ENCODE results near the gene EIF2A.

Gene EIF2A

GRCh38 chr3:150555859-150556436 lies 9.4 kb downstream of the EIF2A start:
- DNase-seq (ENCODE audit: low spot score in 2 of 2) (no peak), ATAC-seq (ENCODE audit: low read depth) (no peak)
- peaks cover 20% of the 10 kb centered on the region for H3K36me3 Mint-ChIP-seq
- peak overlapping the region; percentile 45 for H3K27ac Mint-ChIP-seq
- peaks cover 8% of the 10 kb centered on the region for H3K4me1 Mint-ChIP-seq
- H3K27me3 Mint-ChIP-seq, result no peaks in the 10 kb centered on the region
- no peaks in the 10 kb centered on the region for H3K9me3 Mint-ChIP-seq
- no peak overlapping the region for H3K4me3 Mint-ChIP-seq

- no peaks in the 10 kb centered on the region for H3K27me3 Mint-ChIP-seq
- peaks cover 6% of the 10 kb centered on the region for H3K4me1 Mint-ChIP-seq
- H3K9me3 Mint-ChIP-seq, result no peaks in the 10 kb centered on the region
- H3K36me3 Mint-ChIP-seq, result peaks cover 18% of the 10 kb centered on the region
- no peak overlapping the region for H3K4me3 Mint-ChIP-seq
- no peak overlapping the region for H3K27ac Mint-ChIP-seq
- DNase-seq (ENCODE audit: low spot score in 2 of 2) (no peak), ATAC-seq (ENCODE audit: low read depth) (no peak)
Observed at GRCh38 chr3:150556792-150557191, 10.2 kb downstream of the EIF2A start.

DNA sequence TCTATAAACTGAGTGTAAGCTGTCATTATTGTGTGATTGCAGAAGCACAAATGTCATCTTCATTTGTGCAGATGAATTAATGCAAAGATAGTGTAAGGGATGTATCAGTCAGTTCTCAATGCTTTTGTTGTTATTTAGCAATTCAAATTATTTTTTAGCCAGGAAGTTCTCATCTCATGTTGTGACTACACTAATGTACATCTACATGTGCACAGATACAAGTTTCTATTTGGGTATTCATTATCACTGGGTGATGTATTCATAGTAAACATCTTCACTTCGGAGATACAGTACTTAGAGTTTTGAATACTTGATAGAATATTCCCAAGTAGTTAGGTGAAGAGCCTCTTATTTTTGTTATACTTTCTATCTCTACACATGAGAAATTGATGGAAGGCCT lies 11.1 kb downstream of the EIF2A start:
- no peak for ATAC-seq (ENCODE audit: low read depth)
- no peak for DNase-seq (ENCODE audit: low spot score in 2 of 2)
- Mint-ChIP-seq H3K9me3 (no peaks in the 10 kb centered on the region), H3K27ac (peak overlapping the region; percentile 31), H3K27me3 (no peaks in the 10 kb centered on the region), H3K36me3 (peaks cover 16% of the 10 kb centered on the region), H3K4me1 (peaks cover 6% of the 10 kb centered on the region), H3K4me3 (no peak overlapping the region)

- no peak for ATAC-seq (ENCODE audit: low read depth)
- Mint-ChIP-seq H3K36me3 (peaks cover 17% of the 10 kb centered on the region), H3K4me3 (no peak overlapping the region), H3K4me1 (peaks cover 2% of the 10 kb centered on the region), H3K9me3 (no peaks in the 10 kb centered on the region), H3K27me3 (no peaks in the 10 kb centered on the region), H3K27ac (no peak overlapping the region)
- DNase-seq (ENCODE audit: low spot score in 2 of 2), result no peak
Observed at GRCh38 chr3:150564243-150564642, 17.7 kb downstream of the EIF2A start.

DNA sequence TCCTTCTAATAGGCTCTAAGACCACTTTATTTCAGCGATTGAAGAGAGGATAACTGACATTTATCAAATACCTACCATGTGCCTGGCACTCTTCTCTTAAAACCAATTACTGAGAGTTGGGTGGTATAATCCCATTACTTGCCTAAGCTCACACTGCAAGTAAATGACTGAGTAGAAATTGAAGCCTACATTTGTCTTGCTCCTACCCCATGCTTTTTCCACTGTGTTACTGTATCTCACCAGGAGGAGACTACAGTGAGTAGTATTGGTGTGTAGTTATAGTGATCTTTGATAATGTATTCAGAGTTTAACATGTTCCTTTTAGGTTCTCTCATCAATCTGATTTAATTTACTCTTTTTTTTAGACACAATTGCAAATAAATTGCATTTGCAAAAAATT lies 20.7 kb downstream of the EIF2A start:
- Mint-ChIP-seq H3K9me3 (no peaks in the 10 kb centered on the region), H3K36me3 (peaks cover 14% of the 10 kb centered on the region), H3K4me1 (no peaks in the 10 kb centered on the region), H3K27me3 (no peaks in the 10 kb centered on the region), H3K4me3 (no peak overlapping the region), H3K27ac (no peak overlapping the region)
- DNase-seq (ENCODE audit: low spot score in 2 of 2) (no peak), ATAC-seq (ENCODE audit: low read depth) (no peak)

- ATAC-seq (ENCODE audit: low read depth), result no peak
- Mint-ChIP-seq H3K9me3 (no peaks in the 10 kb centered on the region), H3K27me3 (no peaks in the 10 kb centered on the region), H3K27ac (no peak overlapping the region), H3K4me3 (no peak overlapping the region), H3K4me1 (peaks cover 5% of the 10 kb centered on the region), H3K36me3 (peaks cover 12% of the 10 kb centered on the region)
- no peak for DNase-seq (ENCODE audit: low spot score in 2 of 2)
Observed at GRCh38 chr3:150577855-150578254, 31.3 kb downstream of the EIF2A start.

DNA sequence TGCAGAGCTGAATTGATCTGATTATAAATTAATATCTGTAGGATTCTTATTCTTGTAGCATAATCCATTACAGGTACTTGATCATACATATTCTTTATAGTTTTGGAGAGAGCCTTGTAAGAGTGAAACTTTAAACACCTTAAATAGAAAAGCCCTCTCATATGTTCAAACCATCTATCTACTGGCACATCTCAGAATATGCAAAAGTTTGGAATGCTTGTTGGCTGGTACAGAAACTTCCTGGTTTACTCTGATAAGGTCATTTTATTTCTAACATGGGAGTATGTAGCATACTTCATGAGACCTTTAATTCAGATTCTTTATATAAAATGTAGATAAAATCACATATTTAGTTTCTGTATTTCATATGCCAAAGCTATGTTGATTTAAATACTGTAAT lies 34.6 kb downstream of the EIF2A start:
- Mint-ChIP-seq H3K4me3 (no peak overlapping the region), H3K9me3 (no peaks in the 10 kb centered on the region), H3K27me3 (no peaks in the 10 kb centered on the region), H3K27ac (peak overlapping the region; percentile 19), H3K36me3 (peaks cover 12% of the 10 kb centered on the region), H3K4me1 (peaks cover 5% of the 10 kb centered on the region)
- no peak for ATAC-seq (ENCODE audit: low read depth)
- no peak for DNase-seq (ENCODE audit: low spot score in 2 of 2)

GRCh38 chr3:150582620-150583019 lies 36.0 kb downstream of the EIF2A start:
- Mint-ChIP-seq H3K9me3 (no peaks in the 10 kb centered on the region), H3K4me3 (no peak overlapping the region), H3K36me3 (peaks cover 9% of the 10 kb centered on the region), H3K27me3 (no peaks in the 10 kb centered on the region), H3K4me1 (peaks cover 5% of the 10 kb centered on the region), H3K27ac (peak overlapping the region; percentile 69)
- peak; percentile 38 for ATAC-seq (ENCODE audit: low read depth)
- DNase-seq (ENCODE audit: low spot score in 2 of 2), result no peak

DNA sequence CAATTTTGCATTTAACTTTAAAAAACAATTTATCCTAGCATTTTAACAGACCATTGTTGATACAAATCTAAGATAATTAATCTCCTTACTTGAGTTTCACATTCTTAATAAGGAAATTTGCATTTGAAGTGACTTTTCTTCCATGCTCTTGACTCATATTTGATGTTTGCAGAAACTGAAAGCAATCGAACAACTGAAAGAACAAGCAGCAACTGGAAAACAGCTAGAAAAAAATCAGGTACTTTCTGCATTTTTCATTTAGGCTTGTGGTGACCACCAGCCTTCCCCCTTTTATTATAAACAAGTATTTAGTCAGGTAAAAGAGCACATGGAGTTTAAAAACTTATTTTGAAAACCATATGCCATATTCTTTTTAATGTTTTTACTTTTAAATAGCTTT lies 36.4 kb downstream of the EIF2A start:
- Mint-ChIP-seq H3K9me3 (no peaks in the 10 kb centered on the region), H3K4me1 (peaks cover 5% of the 10 kb centered on the region), H3K27me3 (no peaks in the 10 kb centered on the region), H3K4me3 (no peak overlapping the region), H3K27ac (peak overlapping the region; percentile 69), H3K36me3 (peaks cover 7% of the 10 kb centered on the region)
- ATAC-seq (ENCODE audit: low read depth) (peak; percentile 55), DNase-seq (ENCODE audit: low spot score in 2 of 2) (no peak)

GRCh38 chr3:150588027-150588830 lies 41.6 kb downstream of the EIF2A start:
- Mint-ChIP-seq H3K36me3 (peaks cover 5% of the 10 kb centered on the region), H3K4me3 (no peak overlapping the region), H3K27ac (peak overlapping the region; percentile 57), H3K27me3 (no peaks in the 10 kb centered on the region), H3K4me1 (no peaks in the 10 kb centered on the region), H3K9me3 (no peaks in the 10 kb centered on the region)
- DNase-seq (ENCODE audit: low spot score in 2 of 2) (no peak), ATAC-seq (ENCODE audit: low read depth) (no peak)

DNA sequence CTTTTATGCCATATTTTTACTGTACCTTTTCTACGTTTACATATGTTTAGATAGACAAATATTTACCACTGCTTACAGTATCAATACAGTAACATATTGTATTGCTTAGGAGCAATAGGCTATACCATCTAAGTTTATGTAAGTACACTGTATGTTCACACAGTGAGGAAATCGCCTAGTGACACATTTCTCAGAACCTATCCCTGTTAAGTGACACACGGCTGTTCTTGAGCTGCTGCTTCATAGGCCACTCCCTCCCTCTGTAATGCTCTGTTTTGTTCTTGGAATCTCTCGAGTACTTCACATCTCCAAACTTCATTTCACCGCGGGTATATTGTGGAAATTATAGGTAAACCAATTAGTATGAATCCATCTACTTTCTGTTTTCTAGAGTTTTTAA lies 43.2 kb downstream of the EIF2A start:
- peaks cover 5% of the 10 kb centered on the region for H3K36me3 Mint-ChIP-seq
- no peak overlapping the region for H3K4me3 Mint-ChIP-seq
- H3K4me1 Mint-ChIP-seq, result no peaks in the 10 kb centered on the region
- no peak for ATAC-seq (ENCODE audit: low read depth)
- H3K27me3 Mint-ChIP-seq, result no peaks in the 10 kb centered on the region
- H3K27ac Mint-ChIP-seq, result peak overlapping the region; percentile 25
- H3K9me3 Mint-ChIP-seq, result no peaks in the 10 kb centered on the region
- no peak for DNase-seq (ENCODE audit: low spot score in 2 of 2)

- Mint-ChIP-seq H3K4me3 (no peak overlapping the region), H3K4me1 (peaks cover 6% of the 10 kb centered on the region), H3K9me3 (no peaks in the 10 kb centered on the region), H3K27me3 (no peaks in the 10 kb centered on the region), H3K36me3 (peaks cover 2% of the 10 kb centered on the region), H3K27ac (no peak overlapping the region)
- DNase-seq (ENCODE audit: low spot score in 2 of 2), result no peak
- ATAC-seq (ENCODE audit: low read depth), result no peak
Observed at GRCh38 chr3:150594150-150594549, 47.6 kb downstream of the EIF2A start.

DNA sequence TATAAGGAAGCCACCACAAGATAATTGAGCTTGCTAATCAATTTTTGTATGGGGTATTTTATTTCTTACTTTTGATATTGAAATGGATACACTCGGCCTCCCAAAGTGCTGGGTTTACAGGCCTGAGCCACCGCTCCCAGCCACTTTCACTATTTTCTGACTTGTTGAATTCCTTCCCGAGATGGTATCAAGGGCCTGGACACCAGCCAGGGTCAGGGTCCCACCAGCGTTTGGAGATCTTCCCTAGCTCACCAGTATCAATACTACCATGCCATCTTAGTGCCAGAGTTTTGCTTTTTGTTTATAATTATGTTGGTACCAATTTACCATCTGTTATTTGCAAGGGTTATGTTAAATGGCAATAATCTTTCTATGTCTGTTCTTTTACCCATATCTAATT lies 51.1 kb downstream of the EIF2A start:
- DNase-seq (ENCODE audit: low spot score in 2 of 2), result no peak
- Mint-ChIP-seq H3K27ac (no peak overlapping the region), H3K4me1 (peaks cover 31% of the 10 kb centered on the region), H3K36me3 (peaks cover 2% of the 10 kb centered on the region), H3K27me3 (no peaks in the 10 kb centered on the region), H3K4me3 (no peak overlapping the region), H3K9me3 (no peaks in the 10 kb centered on the region)
- no peak for ATAC-seq (ENCODE audit: low read depth)

- Mint-ChIP-seq H3K27ac (peak overlapping the region; percentile 97), H3K9me3 (no peaks in the 10 kb centered on the region)
Observed at GRCh38 chr3:150599611-150600297, 53.2 kb downstream of the EIF2A start.

More at GRCh38 chr3:150599611-150600297, 53.2 kb downstream of the EIF2A start:
- Mint-ChIP-seq H3K27me3 (no peaks in the 10 kb centered on the region), H3K4me3 (peak overlapping the region; percentile 71), H3K36me3 (peaks cover 2% of the 10 kb centered on the region), H3K4me1 (peaks cover 31% of the 10 kb centered on the region)
- ATAC-seq (ENCODE audit: low read depth) (peak; percentile 22), DNase-seq (ENCODE audit: low spot score in 2 of 2) (peak in 1 of 2 donors; percentile 47)

All from memory B cell (primary cell).